Measurements from ENCODE around the gene THUMPD3.
A peak's percentile ranks its signal among the peaks of the same experiment; 100 is the strongest.

DNA sequence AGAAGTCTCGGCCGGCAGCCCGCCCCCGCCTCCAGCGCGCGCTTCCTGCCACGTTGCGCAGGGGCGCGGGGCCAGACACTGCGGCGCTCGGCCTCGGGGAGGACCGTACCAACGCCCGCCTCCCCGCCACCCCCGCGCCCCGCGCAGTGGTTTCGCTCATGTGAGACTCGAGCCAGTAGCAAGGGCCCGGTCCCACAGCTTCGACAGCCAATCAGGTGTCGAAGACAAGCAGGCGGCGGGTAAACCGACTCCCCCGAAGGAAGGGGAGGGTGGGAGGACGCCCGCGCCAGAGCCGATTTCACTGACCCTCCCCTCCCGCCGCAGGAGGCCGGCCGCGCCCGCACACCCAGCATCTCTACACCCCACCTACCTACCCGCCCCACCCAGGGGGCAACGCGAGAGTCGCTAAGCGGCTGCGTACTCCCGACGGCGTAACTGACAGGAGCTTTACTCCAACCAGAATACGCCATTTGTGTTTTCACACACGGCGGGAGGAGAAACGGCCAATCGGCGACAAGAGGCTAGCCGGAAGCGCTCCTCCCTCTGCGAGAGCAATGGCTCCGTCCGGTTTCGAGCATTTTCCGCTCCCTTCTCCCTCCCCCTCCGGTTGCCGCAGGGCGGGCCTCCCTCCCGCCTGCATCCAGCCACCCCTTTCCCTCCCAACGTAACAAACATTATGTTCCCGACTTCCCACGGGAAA, 33.9 kb downstream of the THUMPD3 start:
- TF ChIP-seq NR1H2 (CRISPR knock-in tag; IDR thresholded peaks at IDR 0.05) (no peak), EHMT2 (IDR thresholded peaks at IDR 0.05) (no peak), EZH2 (IDR thresholded peaks at IDR 0.05; ENCODE audit: borderline replicate concordance, low read depth, low read length) (no peak), POLR2A (conservative IDR thresholded peaks at IDR 0.05) (no peak; the same call in 1 of the 2 replicates), ZNF639 (CRISPR knock-in tag; conservative IDR thresholded peaks at IDR 0.05 in 1 of 2, IDR thresholded peaks at IDR 0.05 in 1 of 2) (peak in 1 of 2 experiments; percentile 83; a peak in 2 of 4 replicates), JUN (IDR thresholded peaks at IDR 0.05; ENCODE audit: borderline replicate concordance, low read depth, low read length) (peak; percentile 59; the same call in 1 of the 2 replicates), JUN (CRISPR knock-in tag; IDR thresholded peaks at IDR 0.05; ENCODE audit: borderline replicate concordance) (no peak; the same call in 1 of the 2 replicates), BMI1 (IDR thresholded peaks at IDR 0.05; ENCODE audit: low read length) (no peak), NFE2L1 (tag; IDR thresholded peaks at IDR 0.05; ENCODE audit: borderline replicate concordance, low read depth) (no peak), SMARCB1 (IDR thresholded peaks at IDR 0.05; ENCODE audit: insufficient read length, low read depth) (no peak), POLR2G (IDR thresholded peaks at IDR 0.05; ENCODE audit: low read depth, low read length) (peak; percentile 96), CTCF (IDR thresholded peaks at IDR 0.05 in 2 of 3, conservative IDR thresholded peaks at IDR 0.05 in 1 of 3; ENCODE audit: insufficient read depth in 2 of 3, low read depth in 1 of 3, low read length in 3 of 3) (no peak; a peak in 2 of 6 replicates), ZFP91 (CRISPR knock-in tag; IDR thresholded peaks at IDR 0.05) (no peak), HMGXB4 (CRISPR knock-in tag; IDR thresholded peaks at IDR 0.05) (0 out of 2 replicates have a peak, but pooled peaks have one; percentile 66), ZNF589 (CRISPR knock-in tag; IDR thresholded peaks at IDR 0.05; ENCODE audit: low read depth) (peak; percentile 12; the same call in 1 of the 2 replicates)
